Astrocyte of the spinal cord (primary cell): ENCODE data around the gene WNT7B.

Source experiments
- DNase-seq: peaks from one replicate; pipeline ENCODE4 v3.0.0; 2011; ENCODE audit warnings: low read depth, low spot score
- H3K4me3 ChIP-seq: 2 replicates; pipeline ENCODE4 v1.5.1; 2011; ENCODE audit warnings: low read depth, mild to moderate bottlenecking, low read length, moderate library complexity
- in situ Hi-C: cut with HindIII; loops from 2 replicates; pipeline ENCODE4 v1.10.0; 2017; ENCODE audit warnings: low sequenced_read_pairs
- TF ChIP-seq, protein P1 (sequence below): IDR thresholded peaks from 2 replicates; pipeline ENCODE4 v1.5.1; 2012; ENCODE audit warnings: low read depth, mild to moderate bottlenecking, low read length, inconsistent platforms

WNT7B gene

DNA sequence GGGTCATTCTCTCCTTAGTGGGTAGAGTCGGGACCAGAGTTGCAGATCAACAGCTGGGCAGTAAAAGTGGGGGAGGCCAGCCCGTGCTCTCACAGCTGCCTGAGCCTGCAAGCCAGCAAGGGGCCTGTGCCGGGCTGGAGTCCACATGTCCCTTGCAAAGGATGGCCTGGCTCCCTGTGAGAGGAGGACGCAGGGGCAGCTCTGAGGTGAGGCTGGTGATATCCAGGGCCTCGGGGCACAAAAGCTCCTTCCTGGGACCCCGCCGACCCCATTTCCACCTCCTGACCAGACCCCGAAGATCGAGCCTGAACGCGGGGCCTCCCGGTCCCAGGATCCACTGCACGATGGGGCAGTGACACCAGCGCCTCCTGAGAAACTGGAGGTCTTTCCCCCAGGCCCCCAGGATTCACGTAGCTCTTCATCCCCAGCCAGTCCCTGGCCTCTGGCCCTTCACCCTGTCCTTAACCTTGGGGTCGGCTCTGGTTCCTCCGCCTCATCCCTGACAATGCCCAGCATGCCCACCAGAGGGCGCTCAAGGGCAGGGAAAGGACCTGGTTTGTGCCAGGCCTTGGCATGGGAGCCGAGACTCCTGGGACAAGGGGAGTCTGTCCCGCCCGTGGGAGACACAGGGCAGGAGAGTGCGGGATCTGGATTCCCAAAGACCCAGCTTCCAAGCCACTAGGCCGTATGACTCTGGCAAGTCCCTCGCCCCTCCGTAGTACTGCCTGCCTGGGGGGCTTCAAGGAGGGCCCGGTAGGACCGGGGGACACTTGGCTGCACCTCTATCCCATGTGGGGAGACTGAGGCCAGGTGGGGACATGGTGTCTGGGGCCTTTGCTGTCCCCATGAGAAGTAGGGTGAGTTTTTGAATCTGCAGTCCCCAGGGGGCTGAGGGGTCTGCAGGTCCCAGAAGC lies 17.8 kb upstream of the WNT7B start:
- no peak overlapping the region for H3K4me3 ChIP-seq
- in situ Hi-C loops, result no loop called here
- TF ChIP-seq, protein P1, sequence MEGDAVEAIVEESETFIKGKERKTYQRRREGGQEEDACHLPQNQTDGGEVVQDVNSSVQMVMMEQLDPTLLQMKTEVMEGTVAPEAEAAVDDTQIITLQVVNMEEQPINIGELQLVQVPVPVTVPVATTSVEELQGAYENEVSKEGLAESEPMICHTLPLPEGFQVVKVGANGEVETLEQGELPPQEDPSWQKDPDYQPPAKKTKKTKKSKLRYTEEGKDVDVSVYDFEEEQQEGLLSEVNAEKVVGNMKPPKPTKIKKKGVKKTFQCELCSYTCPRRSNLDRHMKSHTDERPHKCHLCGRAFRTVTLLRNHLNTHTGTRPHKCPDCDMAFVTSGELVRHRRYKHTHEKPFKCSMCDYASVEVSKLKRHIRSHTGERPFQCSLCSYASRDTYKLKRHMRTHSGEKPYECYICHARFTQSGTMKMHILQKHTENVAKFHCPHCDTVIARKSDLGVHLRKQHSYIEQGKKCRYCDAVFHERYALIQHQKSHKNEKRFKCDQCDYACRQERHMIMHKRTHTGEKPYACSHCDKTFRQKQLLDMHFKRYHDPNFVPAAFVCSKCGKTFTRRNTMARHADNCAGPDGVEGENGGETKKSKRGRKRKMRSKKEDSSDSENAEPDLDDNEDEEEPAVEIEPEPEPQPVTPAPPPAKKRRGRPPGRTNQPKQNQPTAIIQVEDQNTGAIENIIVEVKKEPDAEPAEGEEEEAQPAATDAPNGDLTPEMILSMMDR, result peak; percentile 94
- DNase-seq, result peak; percentile 49

DNA sequence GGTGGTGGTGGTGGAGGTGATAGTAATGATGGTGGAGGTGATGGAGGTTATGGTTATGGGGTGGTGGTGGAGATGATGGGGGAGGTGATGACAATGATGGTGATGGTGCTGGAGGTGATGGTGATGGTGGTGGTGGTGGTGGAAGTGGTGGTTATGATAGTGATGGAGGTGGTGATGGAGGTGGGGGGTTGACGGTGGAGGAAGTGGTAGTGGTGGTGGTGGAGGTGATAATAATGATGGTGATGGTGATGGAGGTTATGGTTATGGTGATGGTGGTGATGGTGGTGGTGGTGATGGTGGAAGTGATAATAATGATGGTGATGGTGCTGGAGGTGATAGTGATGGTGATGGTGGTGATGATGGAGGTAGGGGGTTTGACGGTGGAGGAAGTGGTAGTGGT lies 16.9 kb upstream of the WNT7B start:
- no peak overlapping the region for H3K4me3 ChIP-seq
- TF ChIP-seq, protein P1, result no peak
- in situ Hi-C loops, result no loop called here
- no peak for DNase-seq

DNA sequence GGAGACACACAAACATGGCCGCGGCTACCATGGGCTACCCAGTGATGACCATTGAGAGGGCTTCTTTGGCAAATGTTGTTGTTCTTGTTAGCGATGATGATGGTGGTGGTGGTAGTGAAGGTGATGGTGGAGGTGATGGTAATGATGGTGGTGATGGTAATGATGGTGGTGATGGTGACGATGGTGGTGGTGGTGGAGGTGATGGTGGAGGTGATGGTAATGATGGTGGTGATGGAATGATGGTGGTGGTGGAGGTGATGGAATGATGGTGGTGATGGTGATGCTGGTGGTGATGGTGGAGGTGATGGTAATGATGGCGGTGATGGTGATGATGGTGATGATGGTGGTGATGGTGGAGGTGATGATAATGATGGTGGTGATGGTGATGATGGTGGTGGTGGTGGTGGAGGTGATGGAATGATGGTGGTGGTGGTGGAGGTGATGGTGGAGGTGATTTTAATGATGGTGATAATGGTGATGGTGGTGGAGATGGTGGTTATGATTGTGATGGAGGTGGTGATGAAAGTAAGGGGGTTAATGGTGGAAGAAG lies 16.3 kb upstream of the WNT7B start:
- no peak for DNase-seq

DNA sequence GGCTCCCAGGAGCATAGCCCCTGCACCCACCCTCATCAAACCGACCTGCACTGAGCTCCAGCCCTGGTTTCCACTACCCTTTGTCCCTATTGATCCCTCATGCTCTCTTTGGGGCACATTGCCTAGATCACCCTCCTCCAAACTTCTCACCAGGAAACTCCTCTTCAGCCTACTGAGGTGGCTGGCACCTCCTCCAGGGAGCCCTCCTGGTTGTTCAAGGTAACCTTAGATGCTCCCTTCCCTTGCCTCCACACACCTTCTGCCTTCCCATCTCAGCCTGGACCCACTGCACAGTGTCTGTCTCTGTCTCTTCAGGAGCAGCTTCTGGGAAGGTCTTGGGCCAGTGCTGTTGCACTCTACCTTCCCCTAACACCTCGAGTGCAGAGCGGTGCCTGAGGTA lies 15.8 kb upstream of the WNT7B start:
- in situ Hi-C loops, result no loop called here
- no peak overlapping the region for H3K4me3 ChIP-seq
- TF ChIP-seq, protein P1, result no peak
- DNase-seq, result no peak

More for the DNA sequence above, 16.3 kb upstream of the WNT7B start:
- TF ChIP-seq, protein P1, result no peak
- in situ Hi-C loops, result no loop called here
- no peak overlapping the region for H3K4me3 ChIP-seq

DNA sequence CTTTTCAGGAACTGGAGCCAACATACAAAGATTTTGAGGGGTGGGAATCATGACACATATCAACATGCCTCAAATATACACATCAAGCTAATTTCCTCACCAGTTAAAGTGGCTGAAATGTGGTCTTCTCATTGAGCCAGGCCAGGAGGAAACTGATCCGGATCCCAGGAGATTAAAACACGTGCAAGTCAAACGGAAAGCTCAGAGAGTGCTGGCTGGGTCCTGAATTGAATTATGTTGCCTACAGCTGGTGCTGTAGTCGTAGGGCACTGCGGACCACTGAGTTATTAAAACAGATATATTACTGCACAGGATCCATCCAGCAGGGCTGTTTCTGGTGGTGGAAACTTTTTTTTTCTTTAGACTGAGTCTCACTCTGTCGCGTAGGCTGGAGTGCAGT lies 14.1 kb upstream of the WNT7B start:
- no peak overlapping the region for H3K4me3 ChIP-seq
- TF ChIP-seq, protein P1, result no peak
- DNase-seq, result no peak
- in situ Hi-C loops, result no loop called here

DNA sequence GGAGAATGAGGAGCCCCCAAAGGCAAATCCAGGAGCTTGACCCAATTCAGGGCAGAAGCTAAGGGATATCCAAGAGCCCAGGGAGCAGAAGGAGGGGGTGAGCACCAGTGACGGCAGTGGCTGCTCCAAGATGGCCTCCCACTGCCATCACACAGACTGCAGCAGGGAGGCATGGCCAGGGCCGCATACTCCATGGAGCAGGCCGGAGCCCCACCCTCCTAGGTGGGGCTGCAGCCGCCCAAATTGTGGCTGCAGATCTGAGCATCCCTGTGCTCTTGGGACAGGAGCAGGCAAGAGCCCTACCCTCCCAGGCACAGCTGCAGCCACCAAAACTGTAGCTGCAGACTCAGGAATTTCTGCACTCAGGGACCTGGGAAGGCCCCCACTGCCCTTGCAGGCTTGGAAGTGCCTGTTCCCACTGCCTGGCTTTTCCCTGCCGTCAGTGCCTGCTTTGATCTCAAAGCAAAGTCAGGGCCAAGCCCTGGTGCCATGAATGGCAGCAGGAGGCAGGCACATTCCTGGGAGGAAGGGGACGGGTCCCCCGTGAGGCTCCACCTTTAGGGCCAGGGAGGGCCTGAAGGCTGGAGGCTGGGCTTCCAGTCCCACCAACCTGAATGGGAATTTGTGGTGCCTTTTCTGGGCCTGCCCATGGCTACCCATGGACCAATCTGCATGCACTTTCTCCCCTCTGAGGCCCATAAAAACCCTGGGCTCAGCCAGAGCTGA lies 10.3 kb upstream of the WNT7B start:
- in situ Hi-C loops, result no loop called here

More for the DNA sequence above, 10.3 kb upstream of the WNT7B start:
- DNase-seq, result no peak
- TF ChIP-seq, protein P1, result no peak
- H3K4me3 ChIP-seq, result no peak overlapping the region
